Naive thymus-derived CD4-positive, alpha-beta T cell (primary cell): ENCODE data around the gene TERC. TPM values are rescaled to one million over a fixed set of nuclear protein-coding genes. Genes with fewer than 3 reads are reported as not detected.

Experiments used
- ATAC-seq: fragments of 150-1000 bp; cut with Tn5 transposase; 2 replicates; pipeline ENCODE4 v1.10.0; 2021; ENCODE audit warnings: mild to moderate bottlenecking, moderate library complexity
- CTCF ChIA-PET: fragments of 350-600 bp; sonication (Branson Sonifier 250); formaldehyde crosslinking; loops from one replicate; lab custom pipeline; 2021; ENCODE audit warnings: antibody characterized with exemption; lab: Charles Lee
- POLR2A ChIA-PET: fragments of 350-600 bp; sonication (Branson Sonifier 250); formaldehyde crosslinking; loops from one replicate; lab custom pipeline; 2021; ENCODE audit warnings: antibody characterized with exemption, inconsistent platforms; lab: Charles Lee
- DNase-seq, 9 donors: peaks; one replicate each; pipeline versions ENCODE4 v3.0.0 to v3.0.0-alpha.2; 2020 to 2022; ENCODE audit warnings: mixed read lengths in 1 of 9
- H3K27ac ChIP-seq: one replicate; pipeline ENCODE4 v1.7.0; 2013; ENCODE audit warnings: mild to moderate bottlenecking, low read depth, low read length, moderate library complexity
- H3K27me3 ChIP-seq, 2 donors: one replicate each; pipeline ENCODE4 v1.7.0; 2013; ENCODE audit warnings: low read length in 2 of 2, mild to moderate bottlenecking in 2 of 2, moderate library complexity in 2 of 2; ENCODE audit not compliant: control insufficient read depth in 2 of 2, insufficient read depth in 2 of 2
- H3K36me3 ChIP-seq, 3 experiments: 1 replicate in 2 of 3; 2 replicates in 1 of 3; pipeline ENCODE4 v1.7.0; 2013; ENCODE audit warnings: low read length in 3 of 3, mild to moderate bottlenecking in 3 of 3, moderate library complexity in 1 of 3; ENCODE audit not compliant: insufficient read depth in 3 of 3, control insufficient read depth in 2 of 3
- H3K4me1 ChIP-seq, 2 donors: one replicate each; pipeline ENCODE4 v1.7.0; 2013; ENCODE audit warnings: low read length in 2 of 2, mild to moderate bottlenecking in 2 of 2, moderate library complexity in 1 of 2; ENCODE audit not compliant: control insufficient read depth in 2 of 2, insufficient read depth in 2 of 2
- H3K4me3 ChIP-seq: 2 replicates; pipeline ENCODE4 v1.7.0; 2013; ENCODE audit warnings: mild to moderate bottlenecking, low read length
- H3K9me3 ChIP-seq, 3 experiments: 1 replicate in 2 of 3; 2 replicates in 1 of 3; pipeline ENCODE4 v1.7.0; 2013; ENCODE audit warnings: low read length in 3 of 3; ENCODE audit not compliant: control insufficient read depth in 2 of 3
- H3K27ac Mint-ChIP-seq, 9 donors: one replicate each; pipeline ENCODE4 v1.8.0; 2020 to 2022; ENCODE audit warnings: mixed read lengths in 9 of 9, mild to moderate bottlenecking in 8 of 9, moderate library complexity in 5 of 9, inconsistent platforms in 2 of 9
- H3K27me3 Mint-ChIP-seq, 5 donors: one replicate each; pipeline ENCODE4 v1.8.0; 2021 to 2022; ENCODE audit warnings: mixed read lengths in 5 of 5, mild to moderate bottlenecking in 1 of 5
- H3K36me3 Mint-ChIP-seq, 5 donors: one replicate each; pipeline ENCODE4 v1.8.0; 2020 to 2022; ENCODE audit warnings: mixed read lengths in 5 of 5, mild to moderate bottlenecking in 3 of 5, inconsistent platforms in 1 of 5
- H3K4me1 Mint-ChIP-seq, 7 donors: one replicate each; pipeline ENCODE4 v1.8.0; 2020 to 2022; ENCODE audit warnings: mixed read lengths in 7 of 7, mild to moderate bottlenecking in 3 of 7, inconsistent platforms in 1 of 7
- H3K4me3 Mint-ChIP-seq, 10 donors: one replicate each; pipeline ENCODE4 v1.8.0; 2020 to 2022; ENCODE audit warnings: mild to moderate bottlenecking in 10 of 10, mixed read lengths in 10 of 10, moderate library complexity in 6 of 10, inconsistent platforms in 2 of 10
- H3K9me3 Mint-ChIP-seq, 11 donors: one replicate each; pipeline ENCODE4 v1.8.0; 2020 to 2022; ENCODE audit warnings: mixed read lengths in 11 of 11, mild to moderate bottlenecking in 4 of 11, inconsistent platforms in 1 of 11, moderate library complexity in 1 of 11
- intact Hi-C, 2 donors: fragments of 100-400 bp; cut with micrococcal nuclease; formaldehyde crosslinking; loops; one replicate each; pipeline ENCODE4 v1.15.1; 2023
- polyA plus RNA-seq, 2 donors: library from polyadenylated mRNA; unstranded; fragments of 300-500 nt; fragmentation: Illumina TruSeq; gene quantifications; one replicate each; pipeline ENCODE4 v1.2.3, GENCODE V29; 2021
- total RNA-seq, 6 experiments: library from RNA in 5 of 6; stranded (reverse) in 5 of 6; gene quantifications; 1 replicate in 5 of 6; 2 replicates in 1 of 6; pipeline ENCODE4 v1.2.3 and lab custom pipeline; 2021 to 2026

The TERC gene
- total and polyA plus RNA-seq, 7 experiments from 2014 or later, result 1.1 to 19.4 (median 5.8) TPM; not detected in 1

GRCh38 chr3:169811631-169812331 is 46.9 kb upstream of the TERC start:
- Histone ChIP-seq H3K9me3 (no peaks in the 10 kb centered on the region), H3K4me3 (peak overlapping the region; percentile 85), H3K4me1 (peaks cover 4 to 6% of the 10 kb centered on the region in 2 donors), H3K27me3 (no peaks in the 10 kb centered on the region), H3K36me3 (peaks cover 0 to 6% (median 0%) of the 10 kb centered on the region in 3 experiments), H3K27ac (peak overlapping the region; percentile 59)
- H3K4me1 Mint-ChIP-seq, result peaks cover 21 to 40% (median 25%) of the 10 kb centered on the region in 7 donors
- intact Hi-C loops, result loop anchor here (1.0 to 5.0 kb wide), 11 partner anchors 13 to 1097 kb away; partner anchors contain the start of genes GPR160 (in 2 of the 2), PHC3 (in 2 of the 2), EIF5A2 (in 1 of the 2) and MYNN (in 1 of the 2)
- ChIA-PET CTCF (interaction anchor here (0.7 kb wide), 1 partner anchor 38 kb away, joined by 3 read pairs; no protein-coding TSS in a partner anchor), POLR2A (interaction anchor here (1.3 to 1.6 kb wide), 3 partner anchors 39 to 155 kb away, joined by 3 to 11 read pairs (median 5); partner anchors contain the start of gene MYNN)
- H3K27ac Mint-ChIP-seq, result peak overlapping the region in 4 of 9 donors; percentile 38 to 88 (median 58)
- H3K27me3 Mint-ChIP-seq, result peaks cover 0 to 10% (median 0%) of the 10 kb centered on the region in 5 donors
- ATAC-seq (peak; percentile 19), DNase-seq (peak in 5 of 9 donors; percentile 10 to 27 (median 17))
- H3K9me3 Mint-ChIP-seq, result peaks cover 0 to 17% (median 9%) of the 10 kb centered on the region in 11 donors
- peak overlapping the region; percentile 79 to 91 (median 86) for H3K4me3 Mint-ChIP-seq
- H3K36me3 Mint-ChIP-seq, result peaks cover 0 to 10% (median 4%) of the 10 kb centered on the region in 5 donors

- Histone ChIP-seq H3K36me3 (peaks cover 0 to 6% (median 0%) of the 10 kb centered on the region in 3 experiments), H3K27ac (no peak overlapping the region), H3K27me3 (no peaks in the 10 kb centered on the region), H3K4me1 (peaks cover 4 to 6% of the 10 kb centered on the region in 2 donors), H3K9me3 (no peaks in the 10 kb centered on the region), H3K4me3 (no peak overlapping the region)
- CTCF ChIA-PET, result interaction anchor here (0.6 kb wide), 3 partner anchors 16 to 277 kb away, joined by 3 to 4 read pairs (median 3); no protein-coding TSS in a partner anchor
- POLR2A ChIA-PET, result interaction anchor here (0.9 to 2.3 kb wide), 2 partner anchors 36 to 42 kb away, joined by 4 to 7 read pairs; partner anchors contain the start of gene MYNN
- DNase-seq, result no peak
- H3K9me3 Mint-ChIP-seq, result no peaks in the 10 kb centered on the region
- peaks cover 20 to 38% (median 24%) of the 10 kb centered on the region in 7 donors for H3K4me1 Mint-ChIP-seq
- H3K4me3 Mint-ChIP-seq, result peak overlapping the region in 1 of 10 donors; percentile 62
- peaks cover 0 to 4% (median 0%) of the 10 kb centered on the region in 5 donors for H3K36me3 Mint-ChIP-seq
- intact Hi-C loops, result no loop called here
- no peak for ATAC-seq
- H3K27me3 Mint-ChIP-seq, result peaks cover 0 to 4% (median 0%) of the 10 kb centered on the region in 5 donors
- peak overlapping the region in 1 of 9 donors; percentile 77 for H3K27ac Mint-ChIP-seq
Measured at GRCh38 chr3:169809230-169809795, 44.5 kb upstream of the TERC start.

DNA sequence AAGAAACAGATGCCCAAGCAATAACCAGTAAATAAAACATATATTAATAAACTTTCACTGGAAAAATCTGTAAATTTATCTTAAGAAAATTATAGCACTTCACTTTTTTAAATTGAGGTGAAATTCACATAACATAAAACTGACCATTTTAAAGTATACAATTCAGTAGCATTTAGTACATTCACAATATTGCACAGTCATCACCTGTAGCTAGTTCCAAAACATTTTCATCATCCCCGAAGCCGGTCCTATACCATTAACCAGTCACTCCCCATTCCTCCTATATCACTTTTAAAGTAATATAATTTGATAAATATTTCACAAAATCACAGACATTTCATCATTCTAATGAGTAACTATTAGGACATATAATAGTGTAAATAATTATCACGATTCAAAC is 39.8 kb upstream of the TERC start:
- ATAC-seq (no peak), DNase-seq (no peak)
- Histone ChIP-seq H3K4me1 (no peaks in the 10 kb centered on the region), H3K36me3 (no peaks in the 10 kb centered on the region), H3K27me3 (no peaks in the 10 kb centered on the region), H3K27ac (no peak overlapping the region), H3K4me3 (no peak overlapping the region), H3K9me3 (no peaks in the 10 kb centered on the region)
- ChIA-PET POLR2A (interaction anchor here (0.6 kb wide), 1 partner anchor 115 kb away, joined by 3 read pairs; no protein-coding TSS in a partner anchor), CTCF (no interaction called here)
- H3K27me3 Mint-ChIP-seq, result peaks cover 0 to 4% (median 0%) of the 10 kb centered on the region in 5 donors
- H3K4me3 Mint-ChIP-seq, result no peak overlapping the region
- peaks cover 0 to 12% (median 4%) of the 10 kb centered on the region in 7 donors for H3K4me1 Mint-ChIP-seq
- intact Hi-C loops, result no loop called here
- H3K27ac Mint-ChIP-seq, result no peak overlapping the region
- H3K36me3 Mint-ChIP-seq, result peaks cover 0 to 6% (median 0%) of the 10 kb centered on the region in 5 donors
- no peaks in the 10 kb centered on the region for H3K9me3 Mint-ChIP-seq

DNA sequence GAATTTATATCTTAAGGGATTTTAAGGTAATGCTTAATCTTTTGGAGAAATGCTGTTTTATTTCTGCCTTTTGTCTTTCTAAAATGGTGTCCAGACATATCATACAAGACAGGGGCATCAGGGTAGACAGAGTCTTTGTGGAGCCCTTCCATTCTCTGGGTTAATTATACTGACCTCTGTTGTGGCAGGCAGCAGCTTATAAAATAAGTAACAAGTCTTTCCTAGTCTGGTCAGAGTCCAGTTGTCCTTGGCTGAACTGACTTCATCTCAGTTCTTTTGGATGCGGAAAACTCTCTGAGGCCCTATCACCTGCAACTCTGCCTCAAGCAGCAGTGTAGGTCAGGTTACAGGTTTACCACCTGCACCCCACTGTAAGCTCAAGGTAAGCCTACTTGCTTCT is 27.5 kb upstream of the TERC start:
- Histone ChIP-seq H3K36me3 (peaks cover 0 to 6% (median 0%) of the 10 kb centered on the region in 3 experiments), H3K27ac (no peak overlapping the region), H3K9me3 (no peaks in the 10 kb centered on the region), H3K4me1 (no peaks in the 10 kb centered on the region), H3K27me3 (no peaks in the 10 kb centered on the region), H3K4me3 (no peak overlapping the region)
- ChIA-PET POLR2A (no interaction called here), CTCF (no interaction called here)
- no peak for DNase-seq
- Mint-ChIP-seq H3K36me3 (peaks cover 0 to 29% (median 0%) of the 10 kb centered on the region in 5 donors), H3K9me3 (no peaks in the 10 kb centered on the region), H3K27ac (peak overlapping the region in 1 of 9 donors; percentile 20), H3K27me3 (no peaks in the 10 kb centered on the region), H3K4me3 (no peak overlapping the region), H3K4me1 (peaks cover 0 to 16% (median 0%) of the 10 kb centered on the region in 7 donors)
- no peak for ATAC-seq
- intact Hi-C loops, result no loop called here

DNA sequence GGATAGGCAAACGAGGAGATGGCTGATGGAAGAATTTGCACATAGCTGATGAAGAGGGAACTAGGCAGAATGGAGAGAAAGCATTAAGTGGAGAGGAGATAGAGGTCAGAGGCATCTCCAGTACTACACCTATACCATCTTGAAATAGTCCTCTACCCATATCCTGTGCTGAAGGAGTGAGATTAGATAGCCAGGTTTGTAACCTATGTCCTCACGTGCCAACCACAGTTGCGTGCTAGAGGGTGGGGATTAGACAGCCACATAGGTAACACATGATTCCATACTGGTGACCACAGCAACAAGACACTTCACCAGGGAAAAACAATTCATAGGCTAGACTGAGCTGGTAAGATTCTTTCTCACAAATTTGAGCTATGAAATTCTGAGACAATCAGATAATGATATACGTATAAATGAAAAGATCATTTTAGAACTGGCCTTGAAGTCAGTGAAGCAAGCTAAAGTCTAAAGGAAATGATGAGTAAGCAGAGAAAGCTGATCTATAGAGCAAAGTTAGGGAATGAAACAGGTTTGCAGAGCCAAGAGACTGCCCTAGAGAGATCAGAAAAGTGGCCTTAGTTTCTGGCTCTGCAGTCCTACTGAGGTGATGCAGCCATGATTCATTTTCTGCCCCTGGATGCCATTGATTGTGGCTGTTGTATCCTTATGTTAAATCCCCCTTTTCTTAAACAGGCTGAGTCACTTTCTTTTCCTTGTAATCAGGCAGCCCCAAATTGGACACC is 26.0 kb upstream of the TERC start:
- H3K36me3 ChIP-seq, result peaks cover 0 to 17% (median 1%) of the 10 kb centered on the region in 3 experiments
- CTCF ChIA-PET, result interaction anchor here (0.5 kb wide), 1 partner anchor 423 kb away, joined by 3 read pairs; no protein-coding TSS in a partner anchor
- DNase-seq (no peak), ATAC-seq (no peak)
- H3K27ac ChIP-seq, result no peak overlapping the region
- intact Hi-C loops, result loop anchor here in 1 of 2 donors (2.0 kb wide), 1 partner anchor 22 kb away; the partner anchor contains the start of genes LRRC34 and LRRIQ4
- Mint-ChIP-seq H3K4me3 (no peak overlapping the region), H3K4me1 (peaks cover 0 to 21% (median 0%) of the 10 kb centered on the region in 7 donors), H3K9me3 (no peaks in the 10 kb centered on the region), H3K27me3 (no peaks in the 10 kb centered on the region), H3K27ac (peak overlapping the region in 1 of 9 donors; percentile 50), H3K36me3 (peaks cover 0 to 41% (median 12%) of the 10 kb centered on the region in 5 donors)
- H3K9me3 ChIP-seq, result no peaks in the 10 kb centered on the region
- H3K4me1 ChIP-seq, result no peaks in the 10 kb centered on the region
- H3K27me3 ChIP-seq, result no peaks in the 10 kb centered on the region
- POLR2A ChIA-PET, result no interaction called here
- H3K4me3 ChIP-seq, result no peak overlapping the region

DNA sequence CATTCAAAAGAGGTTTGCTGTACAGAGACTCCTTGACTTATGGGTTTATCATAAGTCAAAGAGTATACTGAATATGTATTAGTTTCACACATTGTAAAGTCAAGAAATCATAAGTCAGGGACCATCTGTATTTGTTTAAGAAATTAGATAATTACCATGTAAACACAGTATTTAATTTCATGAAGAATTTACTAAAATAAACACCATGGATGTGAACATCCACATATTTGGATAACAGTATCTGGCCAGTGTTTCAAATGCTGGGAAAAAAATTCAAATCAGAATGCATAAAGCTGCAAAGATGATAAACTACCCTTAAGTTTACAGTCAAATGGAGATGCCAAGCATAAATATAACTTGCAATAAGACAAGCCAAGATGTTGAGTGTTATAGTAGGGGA is 25.4 kb upstream of the TERC start:
- no peaks in the 10 kb centered on the region for H3K27me3 ChIP-seq
- ChIA-PET POLR2A (no interaction called here), CTCF (no interaction called here)
- no peaks in the 10 kb centered on the region for H3K9me3 ChIP-seq
- no peaks in the 10 kb centered on the region for H3K27me3 Mint-ChIP-seq
- H3K4me1 Mint-ChIP-seq, result peaks cover 0 to 22% (median 0%) of the 10 kb centered on the region in 7 donors
- no peak overlapping the region for H3K4me3 Mint-ChIP-seq
- no peak overlapping the region for H3K4me3 ChIP-seq
- no peak overlapping the region for H3K27ac ChIP-seq
- H3K36me3 ChIP-seq, result peaks cover 4 to 22% (median 6%) of the 10 kb centered on the region in 3 experiments
- DNase-seq (no peak), ATAC-seq (no peak)
- H3K27ac Mint-ChIP-seq, result peak overlapping the region in 1 of 9 donors; percentile 50
- intact Hi-C loops, result loop anchor here in 1 of 2 donors (2.0 kb wide), 1 partner anchor 23 kb away; the partner anchor contains the start of genes LRRC34 and LRRIQ4
- H3K36me3 Mint-ChIP-seq, result peaks cover 0 to 46% (median 18%) of the 10 kb centered on the region in 5 donors
- no peaks in the 10 kb centered on the region for H3K4me1 ChIP-seq
- no peaks in the 10 kb centered on the region for H3K9me3 Mint-ChIP-seq
